ACHN (cell line): ENCODE measurements around the gene KPNB1.

Source experiments
- DNase-seq: peaks from one replicate; pipeline ENCODE4 v3.0.0-alpha.2; 2015
- in situ Hi-C: cut with HindIII; loops from 2 replicates; pipeline ENCODE4 v1.10.0; 2017; ENCODE audit warnings: low sequenced_read_pairs, low pct_ligation_motif_present, low pct_unique_long_range_greater_than_20kb

The KPNB1 gene

DNA sequence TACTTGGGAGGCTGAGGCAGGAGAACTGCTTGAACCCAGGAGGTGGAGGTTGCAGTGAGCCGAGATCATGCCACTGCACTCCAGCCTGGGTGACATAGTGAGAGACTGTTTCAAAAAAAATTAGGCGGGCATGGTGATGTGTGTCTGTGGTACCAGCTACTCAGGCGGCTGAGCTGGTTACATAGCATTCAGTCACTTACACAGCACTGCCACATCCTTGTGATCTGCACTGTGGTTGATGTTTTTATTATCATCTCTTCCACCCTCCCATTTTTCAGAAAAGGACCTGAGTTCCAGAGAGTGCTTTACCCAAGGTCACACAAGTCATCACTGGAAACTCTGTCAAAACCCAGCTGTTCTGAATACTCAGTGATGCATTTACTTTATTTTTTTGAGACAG is 14.8 kb upstream of the KPNB1 start:
- DNase-seq, result no peak
- in situ Hi-C loops, result no loop called here

- in situ Hi-C loops, result no loop called here
Observed at GRCh38 chr17:47635734-47636133, 14.0 kb upstream of the KPNB1 start.

DNA sequence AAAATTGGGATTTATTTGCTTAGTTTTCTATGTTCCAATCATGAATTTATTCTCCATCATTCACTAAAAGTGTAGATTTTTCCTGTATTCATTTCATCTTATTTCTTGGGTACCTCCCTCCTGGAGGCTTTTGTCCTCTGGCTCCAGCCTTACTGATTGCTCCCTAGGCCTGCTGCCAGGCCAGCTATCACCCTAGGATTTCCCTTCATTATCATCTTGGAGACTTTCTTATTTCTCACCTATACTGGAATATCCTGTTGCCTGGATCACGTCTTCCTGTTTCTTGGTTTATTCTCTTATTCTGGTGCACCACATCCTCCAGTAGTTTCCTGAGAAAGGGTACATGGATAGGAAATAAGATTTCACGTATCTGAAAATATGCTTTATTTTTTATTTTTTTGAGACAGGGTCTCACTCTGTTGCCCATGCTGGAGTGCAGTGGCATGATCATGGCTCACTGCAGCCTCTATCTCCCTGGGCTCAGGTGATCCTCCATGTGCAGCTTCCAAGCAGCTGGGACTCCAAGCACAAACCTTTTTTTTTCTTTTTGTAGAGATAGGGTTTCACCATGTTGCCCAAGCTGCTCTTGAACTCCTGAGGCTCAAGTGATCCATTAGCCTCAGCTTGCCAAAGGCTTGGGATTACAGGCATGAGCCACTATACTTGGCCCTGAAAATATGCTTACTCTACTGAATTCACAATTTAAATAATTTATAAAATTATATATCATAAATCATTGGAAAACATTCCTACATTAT is 13.3 kb upstream of the KPNB1 start:
- in situ Hi-C loops, result no loop called here
- DNase-seq, result no peak

More at GRCh38 chr17:47635734-47636133, 14.0 kb upstream of the KPNB1 start:
- DNase-seq, result no peak

GRCh38 chr17:47638903-47639302 is 10.8 kb upstream of the KPNB1 start:
- DNase-seq, result no peak
- in situ Hi-C loops, result no loop called here

GRCh38 chr17:47640076-47640475 is 9.6 kb upstream of the KPNB1 start:
- DNase-seq, result no peak
- in situ Hi-C loops, result no loop called here

GRCh38 chr17:47641202-47641601 is 8.5 kb upstream of the KPNB1 start:
- in situ Hi-C loops, result no loop called here
- no peak for DNase-seq

DNA sequence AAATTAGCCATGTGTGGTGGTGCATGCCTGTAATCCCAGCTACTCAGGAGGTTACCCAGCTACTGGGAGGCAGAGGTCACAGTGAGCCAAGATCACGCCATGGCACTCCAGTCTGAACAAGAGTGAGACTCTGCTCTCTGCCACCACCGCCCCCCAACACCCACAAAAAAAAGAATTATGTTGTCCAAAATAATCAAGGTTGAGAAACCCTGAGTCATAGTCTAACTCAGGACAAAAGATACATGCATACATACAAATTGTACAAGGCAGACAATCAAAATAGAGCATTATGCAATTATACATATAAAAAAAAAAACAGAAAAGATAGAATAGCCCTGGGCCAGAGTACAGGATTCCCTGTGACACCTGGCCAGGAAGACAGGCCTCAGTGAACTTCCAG is 6.6 kb upstream of the KPNB1 start:
- in situ Hi-C loops, result no loop called here
- no peak for DNase-seq

- no peak for DNase-seq
- in situ Hi-C loops, result no loop called here
Observed at GRCh38 chr17:47644324-47644723, 5.4 kb upstream of the KPNB1 start.

GRCh38 chr17:47649972-47650524 is 329 bp downstream of the KPNB1 start:
- no peak for DNase-seq
- in situ Hi-C loops, result no loop called here

GRCh38 chr17:47650525-47651522 is 1.1 kb downstream of the KPNB1 start:
- in situ Hi-C loops, result no loop called here
- peak; percentile 98 for DNase-seq

DNA sequence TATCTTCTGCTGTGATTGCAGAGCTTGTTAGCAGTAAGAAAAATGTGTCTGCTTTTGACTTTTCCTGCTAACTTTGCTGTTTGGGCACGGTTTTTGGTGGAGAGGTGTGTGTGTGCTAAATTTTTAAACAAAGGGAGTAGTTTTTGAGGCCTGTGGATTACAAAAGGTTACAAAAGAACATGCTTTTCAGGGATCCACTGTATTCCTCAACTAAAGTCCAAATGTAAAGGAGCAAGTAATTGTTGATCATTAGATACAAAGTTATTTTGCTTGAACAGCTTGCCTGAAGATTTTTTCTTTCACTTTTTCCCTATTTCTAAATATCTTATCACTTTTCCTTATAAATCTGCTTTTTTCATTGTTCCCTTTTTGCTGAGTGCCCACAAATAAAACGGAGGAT is 2.0 kb downstream of the KPNB1 start:
- in situ Hi-C loops, result no loop called here

GRCh38 chr17:47652570-47652969 is 2.9 kb downstream of the KPNB1 start:
- in situ Hi-C loops, result no loop called here
- DNase-seq, result no peak

More for the DNA sequence above, 2.0 kb downstream of the KPNB1 start:
- no peak for DNase-seq

GRCh38 chr17:47653442-47653841 is 3.7 kb downstream of the KPNB1 start:
- in situ Hi-C loops, result no loop called here

GRCh38 chr17:47654991-47655390 is 5.3 kb downstream of the KPNB1 start:
- no peak for DNase-seq
- in situ Hi-C loops, result no loop called here

More at GRCh38 chr17:47653442-47653841, 3.7 kb downstream of the KPNB1 start:
- DNase-seq, result no peak

DNA sequence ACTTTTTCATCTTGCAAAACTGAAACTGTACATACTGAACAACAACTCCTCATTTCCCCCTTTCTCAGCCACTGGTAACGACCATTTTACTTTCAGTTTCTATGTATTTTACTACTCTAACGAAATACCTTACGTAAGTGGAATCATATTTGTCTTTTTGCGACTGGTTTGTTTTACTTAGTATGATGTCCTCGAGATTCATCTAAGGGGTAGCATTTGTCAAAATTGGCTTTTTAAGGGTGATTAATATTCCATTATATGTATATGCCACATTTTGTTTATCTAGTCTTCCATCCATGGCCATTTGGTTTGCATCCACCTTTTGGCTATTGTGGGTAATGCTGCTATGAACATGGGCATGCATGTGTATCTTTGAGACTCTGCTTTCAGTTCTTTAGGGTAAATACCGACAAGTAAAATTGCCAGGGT is 10.4 kb downstream of the KPNB1 start:
- in situ Hi-C loops, result no loop called here
- no peak for DNase-seq

- in situ Hi-C loops, result no loop called here
- peak; percentile 79 for DNase-seq
Observed at GRCh38 chr17:47663912-47664623, 14.3 kb downstream of the KPNB1 start.

GRCh38 chr17:47664624-47664941 is 14.9 kb downstream of the KPNB1 start:
- in situ Hi-C loops, result no loop called here
- DNase-seq, result no peak

DNA sequence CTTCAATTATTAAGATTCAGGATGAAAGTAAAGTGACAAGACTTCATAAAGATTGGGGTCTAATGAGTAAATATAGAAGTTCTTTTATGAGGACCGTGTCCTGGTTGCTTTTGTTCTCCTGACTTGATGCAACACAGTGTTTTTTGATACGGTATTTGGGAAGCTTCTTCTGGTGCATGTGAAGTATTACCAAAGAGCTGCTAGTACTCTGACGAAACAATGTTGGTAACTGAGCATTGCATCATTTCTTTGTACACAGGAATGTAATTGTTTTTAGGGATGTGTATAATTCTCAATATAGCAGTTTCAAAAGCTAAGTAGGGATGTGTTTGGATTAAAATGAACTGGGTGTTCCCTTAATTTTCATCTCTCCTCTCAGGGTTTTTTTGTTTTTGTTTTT is 15.9 kb downstream of the KPNB1 start:
- DNase-seq, result no peak
- in situ Hi-C loops, result no loop called here

GRCh38 chr17:47669081-47669480 is 19.4 kb downstream of the KPNB1 start:
- no peak for DNase-seq
- in situ Hi-C loops, result no loop called here
